ENCODE results near the gene MPV17L2.

GRCh38 chr19:18173572-18174288 is 19.3 kb upstream of the MPV17L2 start, which contains the start of gene IFI30:
- TF ChIP-seq CTCF (IDR thresholded peaks at IDR 0.05), result no peak
- peak; percentile 31 for TF ChIP-seq POLR2A (IDR thresholded peaks at IDR 0.05; ENCODE audit: low read depth)
- TF ChIP-seq EP300 (IDR thresholded peaks at IDR 0.05), result no peak
